IMR-90 (cell line): ENCODE data around the gene RUNX2. TPM values are rescaled to one million over a fixed set of nuclear protein-coding genes. Genes with fewer than 3 reads are reported as not detected.

Experiments used
- ATAC-seq: fragments of 200-7000 bp; cut with Tn5 transposase; 2 replicates; pipeline ENCODE4 v1.9.1; 2020; ENCODE audit warnings: low read depth, mild to moderate bottlenecking, moderate library complexity
- BruUV-seq: library from RNA; stranded (reverse); fragments of 400-500 nt; replicated peaks from 2 replicates; lab custom pipeline; 2021; lab: Mats Ljungman, UMichigan
- CTCF ChIA-PET: fragments of 300-600 bp; formaldehyde crosslinking; extraction: SDS; loops from one replicate; lab custom pipeline; 2021; ENCODE audit warnings: antibody characterized with exemption; lab: Yijun Ruan, JAX
- POLR2A ChIA-PET: fragments of 300-600 bp; sonication (Branson Sonifier 250); formaldehyde crosslinking; loops from one replicate; lab custom pipeline; 2022; ENCODE audit warnings: antibody characterized with exemption; ENCODE audit not compliant: unreplicated experiment; lab: Charles Lee
- DNase-seq: peaks from one replicate; pipeline ENCODE4 v3.0.0; 2013
- H2AFZ ChIP-seq: replicated peaks from 2 replicates; pipeline ENCODE3; 2013; ENCODE audit warnings: low read length, mild to moderate bottlenecking; ENCODE audit not compliant: poor library complexity
- H2AK5ac ChIP-seq: 2 replicates; pipeline ENCODE4 v1.6.1; 2013; ENCODE audit warnings: low read depth, low read length, inconsistent platforms
- H2AK9ac ChIP-seq: replicated peaks from 2 replicates; pipeline ENCODE3; 2013; ENCODE audit warnings: mild to moderate bottlenecking, low read depth, low read length, moderate library complexity; ENCODE audit not compliant: poor library complexity
- H2BK120ac ChIP-seq: 2 replicates; pipeline ENCODE4 v1.6.1; 2013; ENCODE audit warnings: low read depth, low read length, inconsistent platforms
- H2BK15ac ChIP-seq: 3 replicates; pipeline ENCODE4 v1.6.1; 2013; ENCODE audit warnings: low read depth, low read length, inconsistent platforms
- H2BK20ac ChIP-seq: 2 replicates; pipeline ENCODE4 v1.6.1; 2013; ENCODE audit warnings: low read depth, mild to moderate bottlenecking, inconsistent platforms, low read length, moderate library complexity
- H2BK5ac ChIP-seq: 2 replicates; pipeline ENCODE4 v1.6.1; 2013; ENCODE audit warnings: mild to moderate bottlenecking, low read depth, low read length, inconsistent platforms; ENCODE audit not compliant: poor library complexity, severe bottlenecking
- H3K14ac ChIP-seq: replicated peaks from 2 replicates; pipeline ENCODE4 v1.6.1; 2013; ENCODE audit warnings: low read depth, low read length, inconsistent platforms
- H3K18ac ChIP-seq: 2 replicates; pipeline ENCODE4 v1.6.1; 2013; ENCODE audit warnings: low read depth, low read length, control low read depth
- H3K23ac ChIP-seq: 2 replicates; pipeline ENCODE4 v1.6.1; 2013; ENCODE audit warnings: low read depth, low read length, inconsistent platforms
- H3K27ac ChIP-seq: 2 replicates; pipeline ENCODE4 v1.5.1; 2013; ENCODE audit warnings: mild to moderate bottlenecking, control low read depth, low read length; ENCODE audit not compliant: insufficient read depth
- H3K27me3 ChIP-seq: 2 replicates; pipeline ENCODE4 v1.6.1; 2013; ENCODE audit warnings: low read length; ENCODE audit not compliant: control insufficient read depth, insufficient read depth
- H3K36me3 ChIP-seq: 2 replicates; pipeline ENCODE4 v1.6.1; 2013; ENCODE audit warnings: low read length, mixed read lengths; ENCODE audit not compliant: control insufficient read depth, insufficient read depth
- H3K4ac ChIP-seq: 2 replicates; pipeline ENCODE4 v1.6.1; 2013; ENCODE audit warnings: low read depth, low read length, inconsistent platforms
- H3K4me1 ChIP-seq: 2 replicates; pipeline ENCODE4 v1.6.1; 2013; ENCODE audit warnings: low read length, mixed read lengths; ENCODE audit not compliant: control insufficient read depth, insufficient read depth
- H3K4me2 ChIP-seq: 2 replicates; pipeline ENCODE4 v1.6.1; 2013; ENCODE audit warnings: low read depth, mild to moderate bottlenecking, control low read depth, low read length, moderate library complexity
- H3K4me3 ChIP-seq: 2 replicates; pipeline ENCODE4 v1.5.1; 2013; ENCODE audit warnings: low read depth, mild to moderate bottlenecking, control low read depth, low read length, moderate library complexity; ENCODE audit not compliant: insufficient read depth
- H3K56ac ChIP-seq: 2 replicates; pipeline ENCODE4 v1.6.1; 2013; ENCODE audit warnings: low read length, inconsistent platforms; ENCODE audit not compliant: insufficient read depth; ENCODE audit errors: extremely low read depth
- H3K79me1 ChIP-seq, 2 experiments: 2 replicates each; pipeline ENCODE4 v1.6.1; 2013; ENCODE audit warnings: low read length in 2 of 2, inconsistent platforms in 1 of 2, low read depth in 1 of 2
- H3K9ac ChIP-seq: 2 replicates; pipeline ENCODE4 v1.6.1; 2013; ENCODE audit warnings: low read depth, low read length, control low read depth
- H3K9me1 ChIP-seq: 2 replicates; pipeline ENCODE4 v1.6.1; 2013; ENCODE audit warnings: low read length, inconsistent platforms; ENCODE audit not compliant: insufficient read depth
- H3K9me3 ChIP-seq: 2 replicates; pipeline ENCODE4 v1.6.1; 2013; ENCODE audit warnings: low read length; ENCODE audit not compliant: control insufficient read depth, insufficient read depth
- H4K20me1 ChIP-seq: 2 replicates; pipeline ENCODE4 v1.6.1; 2013; ENCODE audit warnings: low read length, inconsistent platforms; ENCODE audit not compliant: insufficient read depth
- H4K5ac ChIP-seq: 2 replicates; pipeline ENCODE4 v1.6.1; 2013; ENCODE audit warnings: mild to moderate bottlenecking, low read depth, low read length, control low read depth
- H4K8ac ChIP-seq, 2 experiments: 2 replicates each; pipeline ENCODE4 v1.6.1; 2013; ENCODE audit warnings: low read depth in 2 of 2, low read length in 2 of 2, control low read depth in 1 of 2, inconsistent platforms in 1 of 2
- H4K91ac ChIP-seq: 2 replicates; pipeline ENCODE4 v1.6.1; 2013; ENCODE audit warnings: low read depth, low read length, inconsistent platforms; ENCODE audit not compliant: insufficient read depth
- BHLHE40 ChIP-seq: fragments of 150-350 bp; IDR thresholded peaks from 2 replicates; pipeline ENCODE4 v1.6.1; 2016; ENCODE audit warnings: mild to moderate bottlenecking, low read depth, low read length
- CEBPB ChIP-seq: IDR thresholded peaks from 2 replicates; pipeline ENCODE4 v1.6.1; 2012; ENCODE audit warnings: low read depth, low read length, improper control_type of control experiment
- CHD1 ChIP-seq: IDR thresholded peaks from 2 replicates; pipeline ENCODE4 v1.6.1; 2012; ENCODE audit warnings: low read depth, low read length, improper control_type of control experiment
- CTCF ChIP-seq: conservative IDR thresholded peaks from 2 replicates; pipeline ENCODE4 v1.5.1; 2012; ENCODE audit warnings: mild to moderate bottlenecking, low read depth, low read length, improper control_type of control experiment
- ELK1 ChIP-seq: fragments of 150-350 bp; IDR thresholded peaks from 2 replicates; pipeline ENCODE4 v1.6.1; 2016; ENCODE audit warnings: low read depth, mild to moderate bottlenecking, low read length, moderate library complexity, borderline replicate concordance
- FOS ChIP-seq: fragments of 150-350 bp; IDR thresholded peaks from 2 replicates; pipeline ENCODE4 v1.6.1; 2016; ENCODE audit warnings: low read depth, low read length
- MAFK ChIP-seq: IDR thresholded peaks from 2 replicates; pipeline ENCODE4 v1.6.1; 2012; ENCODE audit warnings: low read depth, low read length, improper control_type of control experiment
- MAZ ChIP-seq: IDR thresholded peaks from 2 replicates; pipeline ENCODE4 v1.6.1; 2012; ENCODE audit warnings: low read depth, mild to moderate bottlenecking, low read length, improper control_type of control experiment, moderate library complexity, borderline replicate concordance
- MXI1 ChIP-seq: IDR thresholded peaks from 2 replicates; pipeline ENCODE4 v1.6.1; 2012; ENCODE audit warnings: low read depth, mild to moderate bottlenecking, low read length, moderate library complexity, borderline replicate concordance
- NFE2L2 ChIP-seq: fragments of 150-350 bp; IDR thresholded peaks from 2 replicates; pipeline ENCODE4 v1.6.1; 2016; ENCODE audit warnings: low read depth, mild to moderate bottlenecking, low read length
- POLR2A ChIP-seq: IDR thresholded peaks from 2 replicates; pipeline ENCODE4 v1.6.1; 2012; ENCODE audit warnings: mild to moderate bottlenecking, low read depth, low read length
- RAD21 ChIP-seq: IDR thresholded peaks from 2 replicates; pipeline ENCODE4 v1.6.1; 2012; ENCODE audit warnings: low read length, improper control_type of control experiment
- RCOR1 ChIP-seq: IDR thresholded peaks from 2 replicates; pipeline ENCODE4 v1.6.1; 2012; ENCODE audit warnings: mild to moderate bottlenecking, low read length, improper control_type of control experiment; ENCODE audit not compliant: insufficient replicate concordance
- RFX5 ChIP-seq: IDR thresholded peaks from 2 replicates; pipeline ENCODE4 v1.8.0; 2012; ENCODE audit warnings: low read depth, mild to moderate bottlenecking, low read length, moderate library complexity
- SMC3 ChIP-seq: fragments of 150-350 bp; IDR thresholded peaks from 2 replicates; pipeline ENCODE4 v1.6.1; 2016; ENCODE audit warnings: low read depth, mild to moderate bottlenecking, antibody characterized with exemption, low read length, moderate library complexity
- USF2 ChIP-seq: fragments of 150-350 bp; IDR thresholded peaks from 2 replicates; pipeline ENCODE4 v1.6.1; 2017; ENCODE audit warnings: mild to moderate bottlenecking, antibody characterized with exemption, low read length, low read depth
- WGBS, 2 experiments: methylation state at CpG; one replicate each; pipeline versions ENCODE4 v1.1.5 to v1.1.7; 2013; ENCODE audit warnings: missing lambda C conversion rate in 2 of 2; ENCODE audit not compliant: insufficient read length in 1 of 2; ENCODE audit errors: extremely low coverage in 2 of 2; 5-methylcytosine and 5-hydroxymethylcytosine counted together
- dilution Hi-C: fragments of 300-500 bp; cut with HindIII; formaldehyde crosslinking; loops from one replicate; pipeline ENCODE4 v1.14.3; 2018; ENCODE audit warnings: low sequenced_read_pairs; ENCODE audit not compliant: unreplicated experiment
- in situ Hi-C: fragments of 300-500 bp; cut with MboI; formaldehyde crosslinking; loops from 3 replicates; pipeline ENCODE4 v1.14.3; 2019; ENCODE audit warnings: low sequenced_read_pairs, inconsistent platforms, mixed read lengths
- intact Hi-C: fragments of 100-400 bp; cut with micrococcal nuclease; formaldehyde crosslinking; loops from 2 replicates; pipeline ENCODE4 v1.10.0; 2022
- polyA plus RNA-seq, 3 experiments: library from polyadenylated mRNA; depleted of rRNA; stranded (reverse); fragments of >200 nt; gene quantifications; 2 replicates each; pipeline ENCODE4 v1.2.3, GENCODE V29; 2012; ENCODE audit warnings: low replicate concordance in 1 of 3
- total RNA-seq: library from RNA; depleted of rRNA; stranded (reverse); fragments of >200 nt; gene quantifications from 2 replicates; pipeline ENCODE4 v1.2.3, GENCODE V29; 2012

The RUNX2 gene
- total and polyA plus RNA-seq, 2 of the 4 experiments (the other 2 are of a cell fraction): 2.3 to 4.7 TPM

- Histone ChIP-seq H2BK120ac (peak overlapping the region; percentile 80), H3K4me1 (peaks cover 20% of the 10 kb centered on the region), H2AK9ac (no peak overlapping the region), H3K4ac (peak overlapping the region; percentile 89), H3K27me3 (no peaks in the 10 kb centered on the region), H3K9ac (no peak overlapping the region), H2BK15ac (peak overlapping the region; percentile 98; the same call in 1 of the 3 replicates), H3K9me1 (peaks cover 21% of the 10 kb centered on the region), H3K36me3 (no peaks in the 10 kb centered on the region), H4K5ac (no peak overlapping the region), H3K23ac (no peak overlapping the region; the same call in 1 of the 2 replicates), H2BK20ac (peak overlapping the region; percentile 94), H3K4me2 (no peak overlapping the region), H3K56ac (no peak overlapping the region), H3K79me1 (peaks cover 25 to 60% of the 10 kb centered on the region in 2 experiments), H2BK5ac (peak overlapping the region; percentile 55), H3K4me3 (no peak overlapping the region), H3K9me3 (no peaks in the 10 kb centered on the region), H4K91ac (peak overlapping the region; percentile 87), H3K14ac (peak overlapping the region; percentile 86), H3K18ac (no peak overlapping the region), H4K20me1 (no peaks in the 10 kb centered on the region), H3K27ac (no peak overlapping the region), H2AK5ac (peak overlapping the region; percentile 53; the same call in 1 of the 2 replicates), H2AFZ (no peak overlapping the region), H4K8ac (peak overlapping the region; percentile 16 to 50; a peak in 2 of 4 replicates)
- POLR2A ChIA-PET: no interaction called here
- dilution Hi-C loops (no loop called here), in situ Hi-C loops (no loop called here), intact Hi-C loops (loop anchor here (5.0 kb wide), 1 partner anchor 272 kb away; no protein-coding TSS in a partner anchor)
- no TSS peak for BruUV-seq
- TF ChIP-seq RFX5: no peak
- no peak for TF ChIP-seq MAZ
- TF ChIP-seq SMC3: no peak
- no peak for TF ChIP-seq RAD21
- TF ChIP-seq FOS: no peak
- TF ChIP-seq RCOR1: no peak
- no peak for TF ChIP-seq MXI1
- TF ChIP-seq POLR2A: no peak
- TF ChIP-seq USF2: no peak
- TF ChIP-seq CEBPB: no peak
- TF ChIP-seq NFE2L2: no peak
- no peak for TF ChIP-seq ELK1
- TF ChIP-seq CHD1: no peak
- no peak for TF ChIP-seq BHLHE40
- TF ChIP-seq CTCF: no peak
- no peak for TF ChIP-seq MAFK
- CTCF ChIA-PET: no interaction called here
- no peak for DNase-seq
- no peak for ATAC-seq
- 100% methylated on average over 2 of the region's 6 CpGs; no CpG with 5 or more reads in 1 of the 2 experiments for WGBS, 2 experiments
Measured at GRCh38 chr6:45439861-45440388, 111.8 kb downstream of the RUNX2 start.
